Type B pancreatic cell (in vitro differentiated cells): ENCODE results near the gene DNAI2. TPM values are rescaled to one million over a fixed set of nuclear protein-coding genes. Genes with fewer than 3 reads are reported as not detected.

Experiments used
- DNase-seq: peaks from one replicate; pipeline ENCODE4 v3.0.0; 2021; ENCODE audit warnings: mixed read lengths; ENCODE audit not compliant: unreplicated experiment; ENCODE audit errors: extremely low spot score
- H3K27ac Mint-ChIP-seq: 2 replicates; pipeline ENCODE4 v1.8.0; 2021; ENCODE audit warnings: mild to moderate bottlenecking, mixed read lengths
- H3K27me3 Mint-ChIP-seq: 2 replicates; pipeline ENCODE4 v1.8.0; 2021; ENCODE audit warnings: mixed read lengths
- H3K36me3 Mint-ChIP-seq: 2 replicates; pipeline ENCODE4 v1.8.0; 2021; ENCODE audit warnings: mixed read lengths
- H3K4me1 Mint-ChIP-seq: one replicate; pipeline ENCODE4 v1.8.0; 2021; ENCODE audit warnings: mixed read lengths; ENCODE audit not compliant: unreplicated experiment
- H3K4me3 Mint-ChIP-seq: 2 replicates; pipeline ENCODE4 v1.8.0; 2021; ENCODE audit warnings: mild to moderate bottlenecking, mixed read lengths
- H3K9me3 Mint-ChIP-seq: 2 replicates; pipeline ENCODE4 v1.8.0; 2021; ENCODE audit warnings: mixed read lengths
- total RNA-seq: library from RNA; stranded (reverse); gene quantifications from 2 replicates; pipeline ENCODE4 v1.2.1, GENCODE V29; 2021; ENCODE audit warnings: low replicate concordance
- TF ChIP-seq, protein P1 (sequence below): fragments of 200-600 bp; sonication (generic); conservative IDR thresholded peaks from 2 replicates; pipeline ENCODE4 v1.5.0; 2021; ENCODE audit warnings: antibody characterized with exemption, mild to moderate bottlenecking

Gene DNAI2
- total RNA-seq, 1 donor from 2014 or later = 0.87 TPM

DNA sequence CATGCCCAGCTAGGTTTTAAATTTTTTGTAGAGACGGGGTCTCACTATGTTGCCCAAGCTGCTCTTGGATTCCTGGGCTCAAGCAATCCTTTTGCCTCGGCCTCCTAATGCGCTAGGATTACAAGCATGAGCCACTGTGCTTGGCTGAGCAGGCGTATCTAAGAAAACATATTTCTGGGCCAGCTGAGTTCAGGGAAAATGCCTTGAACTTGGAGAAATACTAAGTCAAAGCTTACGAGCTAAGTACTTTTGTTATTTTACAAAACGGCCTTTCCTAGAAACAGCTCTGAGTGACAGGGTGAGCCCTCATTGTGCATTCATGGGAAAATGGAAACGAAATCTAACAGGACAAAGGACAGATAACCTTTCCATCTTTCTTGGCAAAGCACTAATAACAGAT, 24.7 kb downstream of the DNAI2 start:
- Mint-ChIP-seq H3K27ac (no peak overlapping the region), H3K27me3 (peaks cover 15% of the 10 kb centered on the region), H3K36me3 (no peaks in the 10 kb centered on the region), H3K4me3 (no peak overlapping the region), H3K9me3 (no peaks in the 10 kb centered on the region), H3K4me1 (peaks cover 12% of the 10 kb centered on the region)
- TF ChIP-seq, protein P1, sequence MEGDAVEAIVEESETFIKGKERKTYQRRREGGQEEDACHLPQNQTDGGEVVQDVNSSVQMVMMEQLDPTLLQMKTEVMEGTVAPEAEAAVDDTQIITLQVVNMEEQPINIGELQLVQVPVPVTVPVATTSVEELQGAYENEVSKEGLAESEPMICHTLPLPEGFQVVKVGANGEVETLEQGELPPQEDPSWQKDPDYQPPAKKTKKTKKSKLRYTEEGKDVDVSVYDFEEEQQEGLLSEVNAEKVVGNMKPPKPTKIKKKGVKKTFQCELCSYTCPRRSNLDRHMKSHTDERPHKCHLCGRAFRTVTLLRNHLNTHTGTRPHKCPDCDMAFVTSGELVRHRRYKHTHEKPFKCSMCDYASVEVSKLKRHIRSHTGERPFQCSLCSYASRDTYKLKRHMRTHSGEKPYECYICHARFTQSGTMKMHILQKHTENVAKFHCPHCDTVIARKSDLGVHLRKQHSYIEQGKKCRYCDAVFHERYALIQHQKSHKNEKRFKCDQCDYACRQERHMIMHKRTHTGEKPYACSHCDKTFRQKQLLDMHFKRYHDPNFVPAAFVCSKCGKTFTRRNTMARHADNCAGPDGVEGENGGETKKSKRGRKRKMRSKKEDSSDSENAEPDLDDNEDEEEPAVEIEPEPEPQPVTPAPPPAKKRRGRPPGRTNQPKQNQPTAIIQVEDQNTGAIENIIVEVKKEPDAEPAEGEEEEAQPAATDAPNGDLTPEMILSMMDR = no peak
- DNase-seq = no peak

DNA sequence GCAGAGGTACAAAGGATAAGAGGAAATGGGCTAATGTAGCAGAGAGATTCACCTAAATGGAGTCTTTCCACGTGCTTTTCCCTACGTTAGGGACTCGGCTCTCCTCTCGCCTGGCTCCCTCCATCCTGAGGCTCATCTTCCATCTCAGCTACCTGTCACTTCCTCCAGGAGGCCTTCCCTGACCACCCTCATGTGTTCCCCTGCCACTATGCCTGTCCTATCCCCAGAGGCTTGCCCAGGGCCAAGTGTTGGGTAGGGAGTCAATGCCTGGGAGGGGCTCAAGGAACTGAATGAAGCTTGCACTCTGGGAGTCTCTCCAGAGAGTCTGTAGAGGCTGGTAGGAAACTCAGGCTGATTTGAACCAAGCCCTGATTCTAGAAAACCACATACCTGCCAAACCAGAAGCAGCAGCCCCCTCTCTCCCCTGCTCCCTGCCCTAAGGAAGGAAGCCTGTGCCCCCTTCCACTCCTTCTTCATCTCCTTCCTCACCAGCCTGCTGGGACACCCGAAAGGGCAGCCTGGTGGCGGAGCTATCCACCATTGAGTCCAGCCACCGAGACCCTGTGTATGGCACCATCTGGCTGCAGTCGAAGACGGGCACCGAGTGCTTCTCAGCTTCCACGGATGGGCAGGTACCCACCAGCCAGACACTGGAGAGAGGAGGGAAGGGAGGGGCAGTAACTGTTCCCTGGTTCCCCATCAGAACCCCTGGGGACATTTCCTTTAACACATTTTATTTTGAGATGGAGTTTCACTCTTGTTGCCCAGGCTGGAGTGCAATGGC, 25.4 kb downstream of the DNAI2 start:
- H3K4me1 Mint-ChIP-seq = peaks cover 12% of the 10 kb centered on the region

DNA sequence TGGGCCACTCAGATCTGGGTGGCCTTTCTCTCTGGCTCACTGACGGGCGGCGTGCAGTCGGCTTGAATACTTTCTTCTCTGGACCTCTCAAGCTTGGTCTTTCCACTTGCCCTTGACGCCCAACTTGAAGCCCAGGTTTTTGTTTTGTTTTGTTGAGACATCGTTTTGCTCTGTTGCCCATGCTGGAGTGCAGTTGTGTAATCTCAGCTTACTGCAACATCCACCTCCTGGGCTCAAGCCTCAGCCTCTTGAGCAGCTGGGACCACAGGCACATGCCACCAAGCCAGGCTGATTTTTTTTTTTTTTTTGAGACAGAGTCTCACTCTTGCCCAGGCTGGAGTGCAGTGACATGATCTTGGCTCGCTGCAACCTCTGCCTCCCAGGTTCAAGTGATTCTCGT, 29.3 kb downstream of the DNAI2 start:
- Mint-ChIP-seq H3K27me3 (peaks cover 7% of the 10 kb centered on the region), H3K4me1 (no peaks in the 10 kb centered on the region), H3K4me3 (no peak overlapping the region), H3K27ac (no peak overlapping the region), H3K36me3 (no peaks in the 10 kb centered on the region), H3K9me3 (no peaks in the 10 kb centered on the region)
- no peak for DNase-seq
- TF ChIP-seq, protein P1 = no peak

More for the DNA sequence above, 25.4 kb downstream of the DNAI2 start:
- no peak overlapping the region for H3K4me3 Mint-ChIP-seq
- H3K27me3 Mint-ChIP-seq = peaks cover 15% of the 10 kb centered on the region
- DNase-seq = no peak
- TF ChIP-seq, protein P1 = no peak
- H3K9me3 Mint-ChIP-seq = no peaks in the 10 kb centered on the region
- H3K27ac Mint-ChIP-seq = no peak overlapping the region
- no peaks in the 10 kb centered on the region for H3K36me3 Mint-ChIP-seq

DNA sequence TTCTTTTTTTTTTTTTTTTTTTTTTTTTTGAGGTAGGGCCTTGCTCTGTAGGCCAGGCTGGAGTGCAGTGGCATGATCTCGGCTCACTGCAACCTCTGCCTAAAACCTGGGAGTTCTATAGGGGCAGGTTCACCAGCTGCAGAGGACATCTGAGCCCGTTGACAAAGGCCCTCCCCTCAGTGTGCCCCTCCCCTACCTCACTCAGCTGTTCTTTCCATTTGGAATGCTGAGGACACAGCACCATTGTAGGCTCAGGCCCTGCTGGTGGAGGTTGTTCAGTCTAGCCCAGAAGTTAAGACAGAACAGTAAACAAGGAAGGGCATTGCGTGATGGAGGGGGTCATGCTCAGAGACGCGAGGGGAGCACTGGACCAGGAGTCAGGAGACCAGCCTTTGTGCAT, 30.1 kb downstream of the DNAI2 start:
- H3K9me3 Mint-ChIP-seq = no peaks in the 10 kb centered on the region
- H3K27ac Mint-ChIP-seq = no peak overlapping the region
- H3K4me1 Mint-ChIP-seq = no peaks in the 10 kb centered on the region
- no peak overlapping the region for H3K4me3 Mint-ChIP-seq
- peaks cover 7% of the 10 kb centered on the region for H3K27me3 Mint-ChIP-seq
- H3K36me3 Mint-ChIP-seq = no peaks in the 10 kb centered on the region
- no peak for DNase-seq
- TF ChIP-seq, protein P1 = no peak

DNA sequence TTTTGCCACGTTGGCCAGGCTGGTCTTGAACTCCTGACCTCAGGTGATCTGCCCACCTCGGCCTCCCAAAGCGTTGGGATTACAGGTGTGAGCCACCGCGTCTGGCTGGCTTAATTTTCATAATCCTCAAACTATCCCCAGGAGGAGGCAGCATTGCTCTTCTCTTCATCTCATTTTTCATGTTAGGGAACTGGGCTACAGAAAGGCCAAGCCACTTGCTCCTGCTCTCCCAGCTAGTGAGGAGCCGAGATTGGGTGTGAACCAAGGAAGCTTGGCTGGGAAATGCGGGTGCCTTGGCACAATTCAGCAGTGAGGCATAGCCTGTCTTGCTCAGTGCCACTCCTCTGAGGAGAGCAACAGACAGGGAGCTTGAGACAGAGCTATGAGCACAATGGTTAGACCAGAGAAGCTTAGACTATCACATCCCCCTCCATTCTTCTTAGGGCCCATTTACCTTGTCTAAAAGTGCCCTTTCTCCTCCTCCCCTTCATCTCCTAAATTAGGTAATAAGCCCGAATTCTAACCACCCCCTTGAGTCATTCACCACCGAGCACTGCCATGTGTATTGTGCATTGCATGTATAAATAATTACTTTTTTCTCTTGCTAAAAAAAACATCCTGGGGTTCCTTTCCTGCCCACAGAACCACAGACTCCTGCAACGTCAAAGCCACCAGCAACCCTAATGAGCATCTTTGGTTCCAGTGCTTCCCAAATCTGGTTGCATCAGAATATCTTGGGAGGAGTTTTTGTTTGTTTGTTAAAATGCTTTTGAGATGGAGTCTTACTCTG, 32.0 kb downstream of the DNAI2 start:
- no peaks in the 10 kb centered on the region for H3K36me3 Mint-ChIP-seq
- TF ChIP-seq, protein P1 = peak; percentile 53
- no peak overlapping the region for H3K4me3 Mint-ChIP-seq
- DNase-seq = no peak
- H3K27ac Mint-ChIP-seq = no peak overlapping the region
- H3K4me1 Mint-ChIP-seq = no peaks in the 10 kb centered on the region
- no peaks in the 10 kb centered on the region for H3K9me3 Mint-ChIP-seq
- peaks cover 3% of the 10 kb centered on the region for H3K27me3 Mint-ChIP-seq
